Astrocyte of the cerebellum (primary cell): ENCODE data around the gene EEF1AKMT2.

Experiments
- DNase-seq: peaks from one replicate; pipeline ENCODE4 v3.0.0-alpha.2; 2011; ENCODE audit warnings: low read depth
- H3K4me3 ChIP-seq: 2 replicates; pipeline ENCODE4 v1.5.1; 2011; ENCODE audit warnings: mild to moderate bottlenecking, low read depth, low read length, moderate library complexity
- CTCF ChIP-seq: IDR thresholded peaks from 2 replicates; pipeline ENCODE4 v1.5.1; 2012; ENCODE audit warnings: low read length, low read depth, moderate library complexity, mild to moderate bottlenecking; ENCODE audit errors: missing control alignments
- in situ Hi-C: cut with HindIII; loops from 2 replicates; pipeline ENCODE4 v1.10.0; 2017; ENCODE audit warnings: low sequenced_read_pairs

Gene EEF1AKMT2

GRCh38 chr10:124728830-124729661, 62.6 kb downstream of the EEF1AKMT2 start:
- DNase-seq = no peak
- in situ Hi-C loops = loop anchor here (5.0 kb wide), 1 partner anchor 67 kb away; no protein-coding TSS in a partner anchor
- no peak overlapping the region for H3K4me3 ChIP-seq
- no peak for TF ChIP-seq CTCF

GRCh38 chr10:124728071-124728829, 63.4 kb downstream of the EEF1AKMT2 start:
- H3K4me3 ChIP-seq = no peak overlapping the region
- in situ Hi-C loops = loop anchor here (5.0 kb wide), 1 partner anchor 66 kb away; no protein-coding TSS in a partner anchor
- no peak for DNase-seq

GRCh38 chr10:124727361-124727960, 64.2 kb downstream of the EEF1AKMT2 start:
- H3K4me3 ChIP-seq = no peak overlapping the region
- no peak for TF ChIP-seq CTCF
- DNase-seq = no peak
- in situ Hi-C loops = loop anchor here (5.0 kb wide), 1 partner anchor 65 kb away; no protein-coding TSS in a partner anchor

More at GRCh38 chr10:124728071-124728829, 63.4 kb downstream of the EEF1AKMT2 start:
- no peak for TF ChIP-seq CTCF

- no peak overlapping the region for H3K4me3 ChIP-seq
- no peak for TF ChIP-seq CTCF
- in situ Hi-C loops = loop anchor here (5.0 kb wide), 1 partner anchor 63 kb away; no protein-coding TSS in a partner anchor
- DNase-seq = no peak
Measured at GRCh38 chr10:124725791-124726190, 65.9 kb downstream of the EEF1AKMT2 start.

GRCh38 chr10:124725171-124725631, 66.5 kb downstream of the EEF1AKMT2 start:
- in situ Hi-C loops = loop anchor here (5.0 kb wide), 1 partner anchor 63 kb away; no protein-coding TSS in a partner anchor
- H3K4me3 ChIP-seq = no peak overlapping the region
- DNase-seq = no peak
- TF ChIP-seq CTCF = no peak

GRCh38 chr10:124724279-124725027, 67.2 kb downstream of the EEF1AKMT2 start:
- DNase-seq = no peak
- in situ Hi-C loops = loop anchor here (5.0 kb wide), 1 partner anchor 62 kb away; no protein-coding TSS in a partner anchor
- TF ChIP-seq CTCF = no peak
- H3K4me3 ChIP-seq = no peak overlapping the region
